Activated CD8-positive, alpha-beta memory T cell treated with anti-CD3 and anti-CD28 coated beads for 24 hours (primary cell): ENCODE results near the gene TRIM46.

Source experiments
- DNase-seq: peaks from one replicate; pipeline ENCODE4 v3.0.0-alpha.2; 2020

Gene TRIM46

GRCh38 chr1:155173478-155174323 is at the start of gene TRIM46:
Gene TRIM46, plus strand, starts transcription at chr1:155173849. Its CDS starts 118 bp downstream, at chr1:155173967.
- DNase-seq: peak; percentile 88

GRCh38 chr1:155124503-155125463 is 48.9 kb upstream of the TRIM46 start:
- no peak for DNase-seq

GRCh38 chr1:155125511-155125945 is 48.1 kb upstream of the TRIM46 start:
- no peak for DNase-seq

- peak; percentile 55 for DNase-seq
Observed at GRCh38 chr1:155125946-155126555, 47.6 kb upstream of the TRIM46 start.

GRCh38 chr1:155126556-155127104 is 47.0 kb upstream of the TRIM46 start:
- DNase-seq: peak; percentile 67

GRCh38 chr1:155127105-155127966 is 46.3 kb upstream of the TRIM46 start, which contains the start of gene EFNA1:
Gene EFNA1, plus strand, starts transcription at chr1:155127876. Its CDS starts 102 bp downstream, at chr1:155127978.
- DNase-seq: peak; percentile 78

GRCh38 chr1:155127967-155128754 is 45.5 kb upstream of the TRIM46 start:
- peak; percentile 56 for DNase-seq

- DNase-seq: peak; percentile 61
Observed at GRCh38 chr1:155128755-155129473, 44.7 kb upstream of the TRIM46 start.

GRCh38 chr1:155130272-155131006 is 43.2 kb upstream of the TRIM46 start:
- no peak for DNase-seq

GRCh38 chr1:155131285-155131684 is 42.4 kb upstream of the TRIM46 start:
- DNase-seq: no peak

- no peak for DNase-seq
Observed at GRCh38 chr1:155131856-155132255, 41.8 kb upstream of the TRIM46 start.

- DNase-seq: no peak
Observed at GRCh38 chr1:155133799-155134281, 39.8 kb upstream of the TRIM46 start.

- no peak for DNase-seq
Observed at GRCh38 chr1:155134322-155134721, 39.3 kb upstream of the TRIM46 start.

GRCh38 chr1:155134880-155135414 is 38.7 kb upstream of the TRIM46 start:
- peak; percentile 83 for DNase-seq

- DNase-seq: peak; percentile 96
Observed at GRCh38 chr1:155135415-155136028, 38.1 kb upstream of the TRIM46 start, which contains the start of gene SLC50A1. Gene SLC50A1, plus strand, starts transcription at chr1:155135852. Its CDS starts 60 bp downstream, at chr1:155135912.

- DNase-seq: peak; percentile 67
Observed at GRCh38 chr1:155136748-155137147, 36.9 kb upstream of the TRIM46 start.

- no peak for DNase-seq
Observed at GRCh38 chr1:155137154-155137949, 36.3 kb upstream of the TRIM46 start.
